Neural progenitor cell (in vitro differentiated cells): Measurements from ENCODE around the gene HOXC13.

Experiments
- CTCF ChIP-seq: fragments of 200-600 bp; sonication (generic); IDR thresholded peaks from 2 replicates; pipeline ENCODE4 v1.5.1; 2017; ENCODE audit warnings: antibody characterized with exemption, mild to moderate bottlenecking
- EZH2 ChIP-seq: fragments of 200-600 bp; sonication (generic); IDR thresholded peaks from 2 replicates; pipeline ENCODE4 v1.6.1; 2017; ENCODE audit warnings: antibody characterized with exemption, mild to moderate bottlenecking, moderate library complexity

GRCh38 chr12:53956251-53956887, 17.7 kb downstream of the HOXC13 start:
- TF ChIP-seq CTCF (no peak), EZH2 (no peak)
